PFSK-1 (cell line): Measurements from ENCODE around the gene DIAPH3.

Experiments
- FOXP2 ChIP-seq: optimal IDR thresholded peaks from 2 replicates; pipeline ENCODE3; 2011; ENCODE audit warnings: borderline replicate concordance, control low read depth, inconsistent platforms; ENCODE audit not compliant: insufficient read depth; ENCODE audit errors: extremely low read length, extremely low read depth
- POLR2AphosphoS5 ChIP-seq: IDR thresholded peaks from 2 replicates; pipeline ENCODE4 v1.6.1; 2012; ENCODE audit warnings: low read depth, mild to moderate bottlenecking, control low read depth, low read length, moderate library complexity
- SIN3A ChIP-seq: IDR thresholded peaks from 2 replicates; pipeline ENCODE4 v1.6.1; 2012; ENCODE audit warnings: mild to moderate bottlenecking, low read length, moderate library complexity, borderline replicate concordance; ENCODE audit not compliant: insufficient read depth
- TAF1 ChIP-seq: IDR thresholded peaks from 2 replicates; pipeline ENCODE4 v1.6.1; 2012; ENCODE audit warnings: low read length, control low read depth, borderline replicate concordance; ENCODE audit not compliant: insufficient read depth
- TF ChIP-seq, protein P1 (sequence below), 2 experiments: IDR thresholded peaks; 2 replicates each; pipeline versions ENCODE4 v1.6.1 to v1.8.0; 2011 to 2012; ENCODE audit warnings: low read depth in 2 of 2, low read length in 2 of 2, control low read depth in 1 of 2, inconsistent platforms in 1 of 2, mild to moderate bottlenecking in 1 of 2, moderate library complexity in 1 of 2; ENCODE audit not compliant: insufficient read depth in 1 of 2

The DIAPH3 gene

DNA sequence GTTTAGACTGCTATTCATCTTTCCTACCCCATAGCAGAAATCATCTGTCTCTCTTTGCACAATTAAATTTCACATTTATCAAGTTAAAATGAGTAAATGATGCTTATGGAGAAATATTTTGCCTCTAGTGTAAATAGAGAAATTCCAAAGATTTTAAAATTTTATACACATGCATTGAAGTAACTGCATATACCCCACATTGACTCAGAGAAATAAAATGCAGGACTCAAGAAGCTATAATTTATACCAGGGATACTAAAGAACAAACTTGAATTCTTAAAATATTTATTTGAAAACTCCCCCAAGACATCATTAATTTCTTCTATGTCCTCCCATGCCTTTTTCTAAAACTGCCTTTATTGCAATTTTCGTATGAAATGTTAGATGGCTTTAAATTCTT lies 165.8 kb downstream of the DIAPH3 start:
- no peak for TF ChIP-seq SIN3A
- TF ChIP-seq POLR2AphosphoS5 = no peak
- TF ChIP-seq FOXP2 = no peak
- TF ChIP-seq TAF1 = no peak
- TF ChIP-seq, protein P1, sequence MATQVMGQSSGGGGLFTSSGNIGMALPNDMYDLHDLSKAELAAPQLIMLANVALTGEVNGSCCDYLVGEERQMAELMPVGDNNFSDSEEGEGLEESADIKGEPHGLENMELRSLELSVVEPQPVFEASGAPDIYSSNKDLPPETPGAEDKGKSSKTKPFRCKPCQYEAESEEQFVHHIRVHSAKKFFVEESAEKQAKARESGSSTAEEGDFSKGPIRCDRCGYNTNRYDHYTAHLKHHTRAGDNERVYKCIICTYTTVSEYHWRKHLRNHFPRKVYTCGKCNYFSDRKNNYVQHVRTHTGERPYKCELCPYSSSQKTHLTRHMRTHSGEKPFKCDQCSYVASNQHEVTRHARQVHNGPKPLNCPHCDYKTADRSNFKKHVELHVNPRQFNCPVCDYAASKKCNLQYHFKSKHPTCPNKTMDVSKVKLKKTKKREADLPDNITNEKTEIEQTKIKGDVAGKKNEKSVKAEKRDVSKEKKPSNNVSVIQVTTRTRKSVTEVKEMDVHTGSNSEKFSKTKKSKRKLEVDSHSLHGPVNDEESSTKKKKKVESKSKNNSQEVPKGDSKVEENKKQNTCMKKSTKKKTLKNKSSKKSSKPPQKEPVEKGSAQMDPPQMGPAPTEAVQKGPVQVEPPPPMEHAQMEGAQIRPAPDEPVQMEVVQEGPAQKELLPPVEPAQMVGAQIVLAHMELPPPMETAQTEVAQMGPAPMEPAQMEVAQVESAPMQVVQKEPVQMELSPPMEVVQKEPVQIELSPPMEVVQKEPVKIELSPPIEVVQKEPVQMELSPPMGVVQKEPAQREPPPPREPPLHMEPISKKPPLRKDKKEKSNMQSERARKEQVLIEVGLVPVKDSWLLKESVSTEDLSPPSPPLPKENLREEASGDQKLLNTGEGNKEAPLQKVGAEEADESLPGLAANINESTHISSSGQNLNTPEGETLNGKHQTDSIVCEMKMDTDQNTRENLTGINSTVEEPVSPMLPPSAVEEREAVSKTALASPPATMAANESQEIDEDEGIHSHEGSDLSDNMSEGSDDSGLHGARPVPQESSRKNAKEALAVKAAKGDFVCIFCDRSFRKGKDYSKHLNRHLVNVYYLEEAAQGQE (IDR thresholded peaks at IDR 0.05; ENCODE audit: insufficient read depth in 1 of 2, low read depth in 2 of 2, low read length in 2 of 2) = no peak

DNA sequence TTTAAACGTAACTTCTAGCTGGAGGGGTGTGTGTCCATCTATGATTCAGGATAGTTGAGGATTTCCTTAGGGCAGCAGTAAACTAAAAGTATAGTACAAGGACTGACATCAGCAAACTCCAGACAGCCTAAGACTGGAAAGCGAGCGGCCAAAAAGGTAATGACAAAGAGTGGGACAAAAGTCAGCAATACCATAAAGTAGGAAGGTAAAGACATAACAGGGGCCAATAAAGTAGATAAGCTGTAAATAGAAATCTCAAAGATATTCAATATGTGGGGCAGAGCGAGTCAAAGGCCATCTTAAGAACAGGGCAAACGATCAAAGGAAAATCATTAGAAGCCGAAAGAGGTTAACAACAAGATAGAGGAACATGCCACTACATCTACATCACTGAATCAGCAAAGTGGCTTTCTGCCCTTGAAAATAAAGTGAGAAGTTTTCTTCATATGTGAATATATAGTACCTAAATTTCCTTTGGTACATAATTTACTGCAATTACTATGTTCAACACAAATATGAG lies 167.2 kb downstream of the DIAPH3 start:
- TF ChIP-seq, protein P1 (IDR thresholded peaks at IDR 0.05; ENCODE audit: insufficient read depth in 1 of 2, low read depth in 2 of 2, low read length in 2 of 2) = no peak
- TF ChIP-seq FOXP2 = no peak

DNA sequence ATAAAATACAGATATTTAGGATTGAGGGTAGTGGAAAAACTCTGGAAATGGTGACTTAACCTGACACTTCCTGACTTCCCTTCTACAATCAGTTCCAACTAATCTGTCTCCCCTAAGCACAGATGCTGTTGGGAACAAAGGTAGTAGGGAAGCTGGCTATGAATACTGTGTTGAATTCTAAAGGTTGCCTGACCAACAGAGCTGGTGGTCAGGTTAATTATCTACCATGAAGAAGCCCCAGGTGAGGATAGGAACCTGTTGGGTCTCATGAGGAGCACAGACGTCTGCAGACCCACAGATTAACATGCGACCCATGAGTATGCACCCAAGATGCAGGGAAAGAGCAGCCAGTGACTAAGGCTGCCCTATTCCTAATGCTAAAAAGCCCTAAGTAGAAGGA lies 172.3 kb downstream of the DIAPH3 start:
- TF ChIP-seq FOXP2 (no peak), SIN3A (no peak), POLR2AphosphoS5 (no peak), TAF1 (no peak)
- TF ChIP-seq, protein P1 (IDR thresholded peaks at IDR 0.05; ENCODE audit: insufficient read depth in 1 of 2, low read depth in 2 of 2, low read length in 2 of 2) = no peak

DNA sequence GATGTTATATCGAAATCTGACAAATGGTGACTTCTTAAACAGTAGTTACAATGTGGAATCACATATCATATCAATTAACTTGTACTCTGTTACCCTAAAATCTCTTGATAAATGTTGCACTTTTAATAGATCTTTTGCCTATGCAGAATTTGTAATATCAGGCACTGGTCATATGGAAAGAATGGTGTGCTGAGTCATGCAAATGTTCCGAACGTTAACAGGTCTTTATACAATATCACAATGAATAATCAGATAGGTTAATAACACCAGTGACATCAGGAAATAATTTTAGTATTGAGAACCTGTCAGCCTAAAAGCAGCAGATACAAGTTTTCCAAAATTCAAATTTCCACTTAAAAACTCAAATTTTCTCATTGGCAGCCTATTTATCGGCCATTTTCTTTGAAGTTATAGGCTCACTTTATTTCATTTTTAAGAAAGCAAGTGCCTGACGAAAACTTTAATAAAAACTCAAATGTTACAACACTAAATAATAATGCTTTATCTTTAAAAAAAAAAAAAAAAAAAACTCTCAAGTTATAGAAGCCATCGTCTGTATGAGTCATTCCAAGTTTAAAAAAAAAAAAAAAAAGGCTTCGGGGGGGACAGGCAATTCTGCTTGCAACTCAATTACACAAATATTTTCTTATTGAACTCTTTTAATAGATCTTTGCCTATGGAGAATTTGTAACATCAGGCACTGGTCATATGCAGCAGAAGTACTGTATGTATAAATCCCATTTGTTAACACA lies 180.9 kb downstream of the DIAPH3 start:
- TF ChIP-seq SIN3A (no peak), POLR2AphosphoS5 (no peak), TAF1 (no peak), FOXP2 (no peak)
- TF ChIP-seq, protein P1 (IDR thresholded peaks at IDR 0.05; ENCODE audit: insufficient read depth in 1 of 2, low read depth in 2 of 2, low read length in 2 of 2) = no peak
